CD4-positive, alpha-beta T cell treated with Interferon gamma for 1 hour (primary cell): Measurements from ENCODE around the gene SLC44A2.

ENCODE experiments used
- DNase-seq: peaks from one replicate; pipeline ENCODE4 v3.0.0-alpha.2; 2020

The SLC44A2 gene

DNA sequence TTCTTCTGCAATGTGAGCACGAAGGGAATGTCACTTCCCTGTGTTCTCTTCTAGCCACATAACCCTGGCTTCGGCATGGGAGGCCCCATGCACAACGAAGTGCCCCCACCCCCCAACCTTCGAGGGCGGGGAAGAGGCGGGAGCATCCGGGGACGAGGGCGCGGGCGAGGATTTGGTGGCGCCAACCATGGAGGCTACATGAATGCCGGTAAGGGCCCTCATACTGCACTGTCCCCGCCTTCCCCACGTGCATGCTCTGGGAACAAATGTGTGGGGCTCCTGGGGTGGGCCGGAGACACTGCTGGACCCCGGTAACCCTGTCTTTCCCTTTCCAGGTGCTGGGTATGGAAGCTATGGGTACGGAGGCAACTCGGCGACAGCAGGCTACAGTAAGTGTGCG lies 58.2 kb downstream of the SLC44A2 start:
- DNase-seq = no peak

DNA sequence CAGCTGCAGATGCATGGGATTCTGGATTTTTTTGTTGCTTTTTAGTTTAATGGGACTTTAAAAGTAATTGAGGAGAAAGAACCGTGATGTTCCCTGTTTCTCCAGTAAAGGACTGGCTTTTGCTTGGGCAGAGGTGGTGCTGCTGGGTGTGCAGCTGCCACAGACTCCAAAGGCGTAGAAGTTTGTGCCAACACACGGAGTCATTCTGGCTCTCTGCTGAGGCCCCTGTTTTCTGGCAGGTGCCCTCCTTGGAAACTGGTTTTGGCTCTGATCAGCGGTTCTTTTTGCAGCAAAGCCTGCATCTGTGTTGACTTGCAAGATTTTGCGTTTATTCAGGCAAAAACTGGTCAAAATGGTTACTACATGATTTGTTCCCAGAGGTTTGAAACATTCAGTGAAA lies 59.9 kb downstream of the SLC44A2 start:
- no peak for DNase-seq

- no peak for DNase-seq
These were observed 60.8 kb downstream of the SLC44A2 start for GRCh38 chr19:10686193-10686592.

- DNase-seq = no peak
These were observed 61.5 kb downstream of the SLC44A2 start for GRCh38 chr19:10686661-10687517.

- DNase-seq = no peak
These were observed 62.4 kb downstream of the SLC44A2 start for GRCh38 chr19:10687518-10688288.

GRCh38 chr19:10688545-10689280 lies 63.4 kb downstream of the SLC44A2 start:
- no peak for DNase-seq

- DNase-seq = no peak
These were observed 65.0 kb downstream of the SLC44A2 start for GRCh38 chr19:10690341-10690781.

GRCh38 chr19:10691178-10691881 lies 66.0 kb downstream of the SLC44A2 start:
- DNase-seq = no peak

DNA sequence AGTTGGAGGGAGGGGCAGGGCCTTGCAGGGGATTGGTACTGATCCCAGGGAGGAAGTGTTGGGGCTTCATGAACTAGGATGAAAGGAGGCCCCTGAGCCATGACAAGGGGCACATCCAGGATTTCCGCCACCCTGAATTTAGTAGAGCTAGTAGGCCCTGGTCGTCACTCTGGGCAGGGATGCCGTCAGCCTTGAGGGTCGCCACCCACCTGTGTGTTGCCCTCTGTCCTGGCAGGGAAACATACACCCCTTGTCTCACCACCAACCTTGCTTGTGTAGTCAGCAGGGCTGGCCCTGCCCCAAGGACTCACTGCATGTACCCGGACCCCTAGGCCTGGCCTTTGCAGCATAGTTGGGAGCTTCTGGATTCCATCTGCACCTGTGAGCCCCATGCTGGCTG lies 66.5 kb downstream of the SLC44A2 start:
- no peak for DNase-seq

DNA sequence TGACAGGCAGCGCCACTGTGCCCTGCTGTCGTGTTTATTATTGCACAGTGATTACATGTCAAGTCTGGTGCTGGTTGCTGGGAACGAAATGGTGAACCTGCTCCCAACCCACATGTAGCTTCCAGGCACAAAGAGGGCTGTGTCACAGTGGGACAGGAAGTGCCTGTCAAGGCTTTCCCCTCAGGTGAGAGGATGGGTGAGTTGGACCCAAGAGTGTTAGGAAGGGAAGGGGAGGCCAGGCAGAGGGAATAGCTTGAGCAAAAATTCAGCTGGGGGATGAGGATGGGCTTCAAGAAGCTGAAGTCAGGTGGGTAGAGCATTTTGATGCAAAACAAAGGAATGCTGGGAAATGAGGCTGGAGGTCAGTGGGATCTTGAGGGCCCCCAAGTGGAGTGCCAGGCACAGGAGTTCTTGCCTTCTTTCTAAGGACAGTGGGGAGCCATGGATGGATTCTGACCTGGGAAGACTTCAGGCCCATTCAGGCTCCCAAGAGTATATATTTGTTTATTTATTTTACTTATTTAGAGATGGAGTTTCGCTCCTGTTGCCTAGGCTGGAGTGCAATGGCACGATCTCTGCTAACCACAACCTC lies 67.4 kb downstream of the SLC44A2 start:
- no peak for DNase-seq
